Transverse colon (tissue), 4 donors: ENCODE data around the gene TM4SF18.

Experiments used
- POLR2A ChIP-seq: fragments of 450-650 bp; IDR thresholded peaks from one replicate; pipeline ENCODE4 v1.6.1; 2016; ENCODE audit warnings: antibody characterized with exemption, mild to moderate bottlenecking, moderate library complexity
- POLR2AphosphoS5 ChIP-seq, 3 donors: sonication (generic); formaldehyde crosslinking; IDR thresholded peaks; one replicate each; pipeline ENCODE4 v1.6.1; 2016; ENCODE audit warnings: antibody characterized with exemption in 3 of 3
- TF ChIP-seq, protein P1 (sequence below), 5 experiments: fragments of 200-600 bp in 3 of 5; fragments of 450-650 bp in 2 of 5; sonication (generic) in 3 of 5; IDR thresholded peaks; 1 replicate in 2 of 5; 2 replicates in 3 of 5; pipeline ENCODE4 v1.5.1; 2016 to 2017; ENCODE audit warnings: antibody characterized with exemption in 5 of 5, inconsistent platforms in 3 of 5, mild to moderate bottlenecking in 2 of 5, moderate library complexity in 1 of 5

GRCh38 chr3:149317072-149317471 is 16.4 kb downstream of the TM4SF18 start:
- TF ChIP-seq POLR2AphosphoS5 (IDR thresholded peaks at IDR 0.05) (no peak), POLR2A (no peak)
- TF ChIP-seq, protein P1, sequence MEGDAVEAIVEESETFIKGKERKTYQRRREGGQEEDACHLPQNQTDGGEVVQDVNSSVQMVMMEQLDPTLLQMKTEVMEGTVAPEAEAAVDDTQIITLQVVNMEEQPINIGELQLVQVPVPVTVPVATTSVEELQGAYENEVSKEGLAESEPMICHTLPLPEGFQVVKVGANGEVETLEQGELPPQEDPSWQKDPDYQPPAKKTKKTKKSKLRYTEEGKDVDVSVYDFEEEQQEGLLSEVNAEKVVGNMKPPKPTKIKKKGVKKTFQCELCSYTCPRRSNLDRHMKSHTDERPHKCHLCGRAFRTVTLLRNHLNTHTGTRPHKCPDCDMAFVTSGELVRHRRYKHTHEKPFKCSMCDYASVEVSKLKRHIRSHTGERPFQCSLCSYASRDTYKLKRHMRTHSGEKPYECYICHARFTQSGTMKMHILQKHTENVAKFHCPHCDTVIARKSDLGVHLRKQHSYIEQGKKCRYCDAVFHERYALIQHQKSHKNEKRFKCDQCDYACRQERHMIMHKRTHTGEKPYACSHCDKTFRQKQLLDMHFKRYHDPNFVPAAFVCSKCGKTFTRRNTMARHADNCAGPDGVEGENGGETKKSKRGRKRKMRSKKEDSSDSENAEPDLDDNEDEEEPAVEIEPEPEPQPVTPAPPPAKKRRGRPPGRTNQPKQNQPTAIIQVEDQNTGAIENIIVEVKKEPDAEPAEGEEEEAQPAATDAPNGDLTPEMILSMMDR (IDR thresholded peaks at IDR 0.05): no peak
